A673 (cell line): ENCODE results near the gene PLXDC2. TPM values are rescaled to one million over a fixed set of nuclear protein-coding genes. Genes with fewer than 3 reads are reported as not detected.

Experiments
- BruUV-seq: library from RNA; stranded (reverse); fragments of 400-500 nt; replicated peaks from 2 replicates; lab custom pipeline; 2021; lab: Mats Ljungman, UMichigan
- CTCF ChIA-PET: fragments of 300-600 bp; sonication (Branson Sonifier 250); formaldehyde crosslinking; loops from one replicate; lab custom pipeline; 2022; ENCODE audit warnings: antibody characterized with exemption; lab: Charles Lee
- POLR2A ChIA-PET: fragments of 300-600 bp; sonication (Branson Sonifier 250); formaldehyde crosslinking; loops from one replicate; lab custom pipeline; 2022; ENCODE audit warnings: antibody characterized with exemption; ENCODE audit not compliant: low non-redundant PET; lab: Charles Lee
- DNase-seq: peaks from one replicate; pipeline ENCODE4 v3.0.0-alpha.2; 2015; ENCODE audit warnings: low spot score
- H3K27ac ChIP-seq: fragments of 200-600 bp; sonication (generic); 2 replicates; pipeline ENCODE4 v1.5.1; 2016; ENCODE audit warnings: mixed run types, low read depth, mild to moderate bottlenecking, mixed read lengths, antibody characterized with exemption, low read length; ENCODE audit not compliant: poor library complexity, severe bottlenecking
- H3K27me3 ChIP-seq: fragments of 200-600 bp; sonication (generic); replicated peaks from 2 replicates; pipeline ENCODE4 v1.6.1; 2017; ENCODE audit warnings: mixed run types, low read depth, mild to moderate bottlenecking, mixed read lengths, antibody characterized with exemption, low read length; ENCODE audit not compliant: insufficient read depth, poor library complexity
- H3K36me3 ChIP-seq: fragments of 200-600 bp; sonication (generic); 2 replicates; pipeline ENCODE4 v1.6.1; 2016; ENCODE audit warnings: mixed run types, mild to moderate bottlenecking, mixed read lengths, antibody characterized with exemption, low read length; ENCODE audit not compliant: insufficient read depth, poor library complexity, severe bottlenecking
- H3K4me1 ChIP-seq: fragments of 200-600 bp; sonication (generic); 2 replicates; pipeline ENCODE4 v1.6.1; 2017; ENCODE audit warnings: mixed run types, mild to moderate bottlenecking, mixed read lengths, antibody characterized with exemption, low read length; ENCODE audit not compliant: insufficient read depth, poor library complexity, severe bottlenecking
- H3K4me3 ChIP-seq: fragments of 200-600 bp; sonication (generic); 2 replicates; pipeline ENCODE4 v1.5.1; 2016; ENCODE audit warnings: low read depth, mixed run types, mild to moderate bottlenecking, mixed read lengths, low read length; ENCODE audit not compliant: poor library complexity, severe bottlenecking
- H3K9me3 ChIP-seq: fragments of 200-600 bp; sonication (generic); 2 replicates; pipeline ENCODE4 v1.6.1; 2016; ENCODE audit warnings: mixed run types, low read depth, mild to moderate bottlenecking, mixed read lengths, antibody characterized with exemption, low read length; ENCODE audit not compliant: poor library complexity, severe bottlenecking
- EZH2 ChIP-seq: fragments of 200-600 bp; sonication (generic); IDR thresholded peaks from 2 replicates; pipeline ENCODE4 v1.6.1; 2017; ENCODE audit warnings: borderline replicate concordance, low read depth, mild to moderate bottlenecking, mixed read lengths, antibody characterized with exemption, low read length; ENCODE audit not compliant: poor library complexity, severe bottlenecking
- intact Hi-C: fragments of 100-400 bp; cut with micrococcal nuclease; formaldehyde crosslinking; loops from one replicate; pipeline ENCODE4 v1.10.0; 2022; ENCODE audit not compliant: unreplicated experiment
- total RNA-seq: library from RNA; stranded (reverse); gene quantifications from 2 replicates; pipeline ENCODE4 v1.2.3, GENCODE V29; 2021
- TF ChIP-seq, protein P1 (sequence below): fragments of 300-800, 200-600 bp; sonication (generic); conservative IDR thresholded peaks from 2 replicates; pipeline ENCODE4 v1.5.1; 2017; ENCODE audit warnings: low read depth, mild to moderate bottlenecking, antibody characterized with exemption, low read length, moderate library complexity, mixed read lengths

Gene PLXDC2
- total RNA-seq, 1 experiment from 2014 or later, result 74.8 TPM

DNA sequence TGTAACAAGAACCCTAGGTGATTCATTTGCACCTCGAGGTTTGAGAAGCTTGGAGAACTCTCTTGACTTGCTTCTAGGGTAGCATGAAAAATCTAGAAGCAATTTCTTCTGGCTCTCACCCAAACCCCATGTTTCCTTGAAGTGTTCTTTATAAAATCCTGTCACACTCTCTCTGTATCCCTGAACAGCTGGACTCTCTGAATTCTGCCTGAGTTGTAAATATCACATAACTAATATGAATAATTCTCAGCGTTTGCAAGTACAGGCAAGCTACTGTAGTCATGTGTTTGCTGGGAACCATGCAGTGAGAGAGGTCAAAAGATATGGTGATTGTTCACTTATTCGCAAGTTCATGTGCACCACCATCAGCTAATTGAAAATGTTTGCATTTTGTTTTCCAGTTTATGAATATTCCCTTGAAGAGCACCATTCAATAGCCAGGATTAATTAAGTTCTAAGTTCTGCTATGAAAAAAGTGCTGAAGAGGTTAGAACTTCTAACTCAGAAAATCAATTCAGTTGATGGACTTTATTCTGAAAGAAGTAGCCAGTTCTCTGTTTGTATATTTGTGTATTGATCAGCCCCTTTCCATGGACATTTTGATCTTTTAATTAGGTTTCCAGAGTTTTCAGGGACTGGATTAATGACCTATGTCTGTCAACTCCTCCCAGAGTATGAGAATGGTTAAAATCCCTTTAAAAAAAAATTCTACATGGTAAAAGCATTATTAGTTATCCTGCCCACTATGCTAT lies 243.0 kb downstream of the PLXDC2 start:
- Histone ChIP-seq H3K27ac (no peak overlapping the region), H3K27me3 (no peaks in the 10 kb centered on the region), H3K4me3 (no peak overlapping the region), H3K36me3 (no peaks in the 10 kb centered on the region), H3K4me1 (peaks cover 14% of the 10 kb centered on the region), H3K9me3 (peaks cover 9% of the 10 kb centered on the region)
- ChIA-PET POLR2A (no interaction called here), CTCF (no interaction called here)
- no TSS peak for BruUV-seq
- peak; percentile 16 for DNase-seq
- TF ChIP-seq, protein P1, sequence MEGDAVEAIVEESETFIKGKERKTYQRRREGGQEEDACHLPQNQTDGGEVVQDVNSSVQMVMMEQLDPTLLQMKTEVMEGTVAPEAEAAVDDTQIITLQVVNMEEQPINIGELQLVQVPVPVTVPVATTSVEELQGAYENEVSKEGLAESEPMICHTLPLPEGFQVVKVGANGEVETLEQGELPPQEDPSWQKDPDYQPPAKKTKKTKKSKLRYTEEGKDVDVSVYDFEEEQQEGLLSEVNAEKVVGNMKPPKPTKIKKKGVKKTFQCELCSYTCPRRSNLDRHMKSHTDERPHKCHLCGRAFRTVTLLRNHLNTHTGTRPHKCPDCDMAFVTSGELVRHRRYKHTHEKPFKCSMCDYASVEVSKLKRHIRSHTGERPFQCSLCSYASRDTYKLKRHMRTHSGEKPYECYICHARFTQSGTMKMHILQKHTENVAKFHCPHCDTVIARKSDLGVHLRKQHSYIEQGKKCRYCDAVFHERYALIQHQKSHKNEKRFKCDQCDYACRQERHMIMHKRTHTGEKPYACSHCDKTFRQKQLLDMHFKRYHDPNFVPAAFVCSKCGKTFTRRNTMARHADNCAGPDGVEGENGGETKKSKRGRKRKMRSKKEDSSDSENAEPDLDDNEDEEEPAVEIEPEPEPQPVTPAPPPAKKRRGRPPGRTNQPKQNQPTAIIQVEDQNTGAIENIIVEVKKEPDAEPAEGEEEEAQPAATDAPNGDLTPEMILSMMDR, result no peak
- TF ChIP-seq EZH2, result no peak
- intact Hi-C loops, result no loop called here

DNA sequence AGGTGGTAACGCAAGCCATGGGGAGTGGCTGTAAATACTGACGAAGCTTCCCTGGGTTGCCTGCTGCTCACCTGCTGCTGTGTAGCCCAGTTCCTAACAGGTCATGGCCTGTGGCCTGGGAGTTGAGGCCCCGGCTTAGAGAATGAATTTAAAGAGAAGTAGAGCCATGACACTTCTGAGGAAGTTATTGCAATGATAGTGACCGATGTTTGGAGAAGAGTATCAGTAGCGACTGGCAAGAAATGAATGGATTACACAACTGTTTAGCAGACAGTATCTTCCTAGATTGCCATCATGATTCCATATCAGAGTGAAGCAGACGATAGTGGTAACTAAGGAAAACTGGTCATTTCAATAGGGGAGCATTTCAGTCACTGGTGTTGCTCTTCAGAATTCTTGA lies 249.6 kb downstream of the PLXDC2 start:
- TF ChIP-seq EZH2, result no peak
- TF ChIP-seq, protein P1, result no peak
- DNase-seq, result no peak
- Histone ChIP-seq H3K9me3 (peaks cover 6% of the 10 kb centered on the region), H3K36me3 (peaks cover 17% of the 10 kb centered on the region), H3K27ac (no peak overlapping the region), H3K4me1 (no peaks in the 10 kb centered on the region), H3K27me3 (no peaks in the 10 kb centered on the region), H3K4me3 (no peak overlapping the region)
- CTCF ChIA-PET, result no interaction called here
- no TSS peak for BruUV-seq
- intact Hi-C loops, result no loop called here
- POLR2A ChIA-PET, result no interaction called here

DNA sequence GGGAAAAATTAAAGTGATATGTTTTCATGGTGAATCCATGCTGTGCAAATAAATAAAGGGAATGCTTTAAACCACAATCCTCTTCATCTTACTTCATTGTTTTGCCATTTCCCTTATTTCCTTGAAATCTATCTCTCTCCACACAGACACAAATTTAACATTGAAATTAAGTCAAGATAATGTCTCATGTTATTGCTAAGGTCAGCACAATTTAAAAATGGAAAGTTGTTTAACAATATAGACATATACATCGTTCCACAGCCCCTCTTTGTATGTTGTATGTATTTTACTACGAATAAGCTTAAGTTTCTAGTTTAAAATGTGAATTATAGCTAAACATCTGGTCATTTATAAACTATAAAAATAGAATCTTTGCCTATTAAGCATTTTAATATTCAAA lies 256.9 kb downstream of the PLXDC2 start:
- TF ChIP-seq EZH2, result no peak
- TF ChIP-seq, protein P1, result no peak
- intact Hi-C loops, result no loop called here
- no peak overlapping the region for H3K27ac ChIP-seq
- no peak for DNase-seq
- H3K36me3 ChIP-seq, result peaks cover 21% of the 10 kb centered on the region
- ChIA-PET POLR2A (no interaction called here), CTCF (no interaction called here)
- H3K27me3 ChIP-seq, result no peaks in the 10 kb centered on the region
- peaks cover 8% of the 10 kb centered on the region for H3K9me3 ChIP-seq
- no TSS peak for BruUV-seq
- H3K4me3 ChIP-seq, result no peak overlapping the region
- H3K4me1 ChIP-seq, result no peaks in the 10 kb centered on the region
